Measurements from ENCODE around the gene HDX. TPM values are rescaled to one million over a fixed set of nuclear protein-coding genes. Genes with fewer than 3 reads are reported as not detected.

Gene HDX
- total RNA-seq, 2 donors from 2014 or later, result 2.7 TPM

DNA sequence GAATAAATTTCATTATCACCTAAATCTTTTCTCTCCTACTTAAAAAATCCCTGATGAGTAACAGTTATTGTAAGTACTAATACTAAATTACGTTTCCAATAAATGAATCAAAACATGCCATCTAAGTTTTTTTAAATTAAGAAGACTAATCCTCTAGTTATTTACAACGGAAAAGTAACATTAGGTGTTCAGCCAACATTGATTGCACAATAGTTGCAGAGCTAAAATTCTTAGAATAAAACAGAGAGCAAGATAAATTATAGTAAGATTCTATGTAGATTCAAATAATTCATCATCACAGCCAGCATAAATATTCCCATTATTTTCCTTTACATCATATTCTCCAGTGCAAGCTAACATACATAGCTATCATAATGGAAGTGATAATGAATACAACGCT lies 139.2 kb downstream of the HDX start:
- Histone ChIP-seq H3K27ac (no peak overlapping the region), H3K9me3 (no peaks in the 10 kb centered on the region), H3K4me1 (replicated peaks) (no peaks in the 10 kb centered on the region), H3K4me3 (no peak overlapping the region), H3K36me3 (no peaks in the 10 kb centered on the region), H3K27me3 (replicated peaks; ENCODE audit: insufficient read depth) (no peaks in the 10 kb centered on the region)
- intact Hi-C loops (cut with DNase I), result no loop called here
- 65% methylated on average over 3 of the region's 3 CpGs for WGBS
- no peak for DNase-seq (ENCODE audit: low spot score)
- TF ChIP-seq POLR2AphosphoS5 (IDR thresholded peaks at IDR 0.05), result no peak
- TF ChIP-seq POLR2A (IDR thresholded peaks at IDR 0.05), result no peak
- no peak for TF ChIP-seq CTCF (IDR thresholded peaks at IDR 0.05)

GRCh38 chrX:84362184-84362838 lies 139.9 kb downstream of the HDX start:
- TF ChIP-seq CTCF (IDR thresholded peaks at IDR 0.05) (no peak), POLR2AphosphoS5 (IDR thresholded peaks at IDR 0.05) (no peak), POLR2A (IDR thresholded peaks at IDR 0.05) (no peak)
- Histone ChIP-seq H3K27ac (no peak overlapping the region), H3K4me3 (no peak overlapping the region), H3K4me1 (replicated peaks) (no peaks in the 10 kb centered on the region), H3K36me3 (no peaks in the 10 kb centered on the region), H3K9me3 (no peaks in the 10 kb centered on the region), H3K27me3 (replicated peaks; ENCODE audit: insufficient read depth) (no peaks in the 10 kb centered on the region)
- 70% methylated on average over 3 of the region's 3 CpGs for WGBS
- intact Hi-C loops (cut with DNase I), result no loop called here
- no peak for DNase-seq (ENCODE audit: low spot score)

- 65% methylated on average over 1 of the region's 1 CpG for WGBS
- no peak overlapping the region for H3K27ac ChIP-seq
- intact Hi-C loops (cut with DNase I), result no loop called here
- H3K27me3 ChIP-seq (replicated peaks; ENCODE audit: insufficient read depth), result no peaks in the 10 kb centered on the region
- TF ChIP-seq CTCF (IDR thresholded peaks at IDR 0.05) (no peak), POLR2AphosphoS5 (IDR thresholded peaks at IDR 0.05) (no peak), POLR2A (IDR thresholded peaks at IDR 0.05) (no peak)
- H3K36me3 ChIP-seq, result no peaks in the 10 kb centered on the region
- no peak for DNase-seq (ENCODE audit: low spot score)
- H3K4me3 ChIP-seq, result no peak overlapping the region
- no peaks in the 10 kb centered on the region for H3K9me3 ChIP-seq
- no peaks in the 10 kb centered on the region for H3K4me1 ChIP-seq (replicated peaks)
Measured at GRCh38 chrX:84358271-84358670, 144.0 kb downstream of the HDX start.

- Histone ChIP-seq H3K27ac (no peak overlapping the region), H3K4me1 (replicated peaks) (no peaks in the 10 kb centered on the region), H3K36me3 (no peaks in the 10 kb centered on the region), H3K27me3 (replicated peaks; ENCODE audit: insufficient read depth) (no peaks in the 10 kb centered on the region), H3K9me3 (no peaks in the 10 kb centered on the region), H3K4me3 (no peak overlapping the region)
- DNase-seq (ENCODE audit: low spot score), result no peak
- intact Hi-C loops (cut with DNase I), result no loop called here
- TF ChIP-seq CTCF (IDR thresholded peaks at IDR 0.05) (no peak), POLR2A (IDR thresholded peaks at IDR 0.05) (no peak), POLR2AphosphoS5 (IDR thresholded peaks at IDR 0.05) (no peak)
Measured at GRCh38 chrX:84357296-84357695, 145.0 kb downstream of the HDX start.

- 69% methylated on average over 1 of the region's 1 CpG for WGBS
- TF ChIP-seq POLR2A (IDR thresholded peaks at IDR 0.05) (no peak), CTCF (IDR thresholded peaks at IDR 0.05) (no peak), POLR2AphosphoS5 (IDR thresholded peaks at IDR 0.05) (no peak)
Measured at GRCh38 chrX:84340968-84341367, 161.3 kb downstream of the HDX start.

More at GRCh38 chrX:84340968-84341367, 161.3 kb downstream of the HDX start:
- Histone ChIP-seq H3K27me3 (replicated peaks; ENCODE audit: insufficient read depth) (no peaks in the 10 kb centered on the region), H3K4me1 (replicated peaks) (no peaks in the 10 kb centered on the region), H3K4me3 (no peak overlapping the region), H3K36me3 (no peaks in the 10 kb centered on the region), H3K27ac (no peak overlapping the region), H3K9me3 (no peaks in the 10 kb centered on the region)
- intact Hi-C loops (cut with DNase I), result no loop called here
- no peak for DNase-seq (ENCODE audit: low spot score)

Data from prostate gland (tissue), 2 donors.